NCI-H69 (cell line): Measurements from ENCODE around the gene CADPS2.
"Not testable (repeated sequence)": the region's sequence is repeated elsewhere in the genome, so short reads cannot be mapped to it uniquely, and the experiment has no call there.

ENCODE experiments used
- DNase-seq: peaks from one replicate; lab custom pipeline; 2025; lab: John Stamatoyannopoulos, UW

The CADPS2 gene

DNA sequence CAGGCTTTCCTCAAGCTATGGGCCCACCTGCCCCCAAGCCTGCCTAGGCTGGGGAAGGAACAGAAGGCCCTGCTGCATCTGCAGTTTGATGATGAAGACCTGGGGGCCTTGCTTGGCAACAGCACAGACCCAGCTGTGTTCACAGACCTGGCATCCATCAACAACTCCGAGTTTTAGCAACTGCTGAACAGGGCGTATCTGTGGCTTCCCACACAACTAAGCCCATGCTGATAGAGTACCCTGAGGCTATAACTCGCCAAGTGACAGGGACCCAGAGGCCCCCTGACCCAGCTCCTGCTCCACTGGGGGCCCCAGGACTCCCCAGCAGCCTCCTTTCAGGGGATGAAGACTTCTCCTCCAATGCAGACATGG lies 36.3 kb downstream of the CADPS2 start:
- DNase-seq: no peak

DNA sequence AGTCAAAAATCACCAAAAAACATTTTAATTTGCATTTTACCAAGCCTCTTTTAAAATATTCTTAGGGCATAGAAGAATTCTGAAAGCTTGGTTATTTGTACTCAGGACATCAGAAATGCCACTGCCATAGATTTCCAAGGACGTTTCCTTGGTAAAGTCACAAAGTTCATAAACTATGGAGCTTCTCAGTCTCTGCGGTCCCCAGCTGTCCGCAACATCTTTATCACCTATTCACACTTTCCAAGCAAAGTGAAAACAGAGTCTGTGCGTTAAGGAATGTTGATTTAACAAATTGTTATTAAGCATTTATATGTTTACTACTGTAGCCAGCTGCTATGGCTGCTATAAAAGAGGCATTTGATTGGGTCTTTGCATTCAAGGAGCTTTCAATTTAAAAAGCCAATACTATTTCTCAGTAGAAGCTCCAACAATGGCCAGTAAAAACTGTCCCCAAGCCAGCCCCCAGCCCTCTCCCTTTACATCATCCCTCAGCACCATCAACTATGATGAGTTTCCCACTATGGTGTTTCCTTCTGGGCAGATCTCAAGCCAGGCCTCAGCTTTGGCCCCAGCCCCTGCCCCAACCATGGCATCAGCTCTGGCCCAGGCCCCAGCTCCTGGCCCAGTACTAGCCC lies 36.8 kb downstream of the CADPS2 start:
- no peak for DNase-seq

DNA sequence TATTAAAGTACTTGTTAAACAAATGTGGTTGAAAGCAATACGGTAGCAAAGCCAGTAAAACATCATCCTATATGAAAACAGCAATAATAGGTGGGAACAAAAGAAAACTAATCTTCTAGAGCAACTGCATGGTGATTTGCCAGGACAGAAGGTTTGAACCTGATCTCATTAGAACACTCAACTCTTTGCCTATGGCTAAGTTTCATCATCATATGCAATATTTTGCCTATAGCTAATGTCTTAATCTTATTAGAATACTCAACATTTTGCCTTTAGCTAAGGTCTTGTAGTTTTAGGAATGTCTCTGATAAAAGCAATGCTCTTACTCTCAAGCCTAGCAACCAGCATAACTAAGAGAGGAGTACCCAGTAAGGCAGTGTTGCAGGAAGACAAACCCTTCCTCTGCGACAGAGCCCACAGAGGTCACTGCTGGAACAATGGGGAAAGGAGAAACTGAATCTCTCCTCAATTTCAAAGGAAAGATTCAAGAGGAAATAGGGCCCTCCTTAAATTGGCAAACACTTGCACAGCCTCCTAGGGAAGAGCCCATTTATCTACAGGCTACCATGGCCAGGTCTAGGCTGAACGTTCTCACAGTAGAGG lies 38.3 kb downstream of the CADPS2 start:
- DNase-seq: peak; percentile 15

DNA sequence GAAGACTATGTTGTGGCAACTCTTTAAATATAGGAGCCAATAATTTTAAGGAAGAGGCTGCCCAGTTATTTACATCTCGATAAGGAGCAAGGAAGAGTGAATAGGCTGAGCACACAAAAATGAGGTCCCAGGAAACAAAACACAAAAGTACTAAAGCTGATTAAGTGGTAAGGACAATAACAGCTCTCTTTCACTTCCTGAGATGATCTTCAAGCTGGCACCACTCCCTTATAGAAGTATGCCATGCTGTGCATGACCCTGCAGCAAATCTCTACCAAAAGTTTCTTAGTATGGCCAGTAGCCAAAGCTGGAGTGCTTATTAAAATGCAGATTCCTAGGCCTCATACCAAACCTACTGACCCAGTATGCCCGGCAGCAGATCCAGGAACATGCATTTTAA lies 39.7 kb downstream of the CADPS2 start:
- DNase-seq: peak; percentile 18

DNA sequence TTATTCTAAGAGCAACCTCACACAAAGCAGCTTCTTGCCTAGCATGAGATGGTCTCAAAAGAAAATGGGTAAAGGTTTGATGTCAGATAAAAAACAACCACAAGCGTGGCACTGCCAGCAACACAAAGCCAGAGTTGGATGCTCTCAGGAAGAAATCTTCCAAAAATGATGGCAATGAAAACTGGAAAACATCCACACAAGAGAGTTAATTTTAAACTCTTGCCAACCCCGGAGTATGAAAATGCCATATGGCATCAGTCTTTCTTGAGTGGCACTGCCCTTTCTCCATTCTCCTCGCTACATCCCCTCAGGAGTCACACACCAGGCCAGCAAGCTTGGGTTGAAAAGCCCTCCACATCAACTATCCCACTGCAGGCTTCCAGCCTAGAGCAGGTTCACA lies 41.0 kb downstream of the CADPS2 start:
- DNase-seq: no peak

DNA sequence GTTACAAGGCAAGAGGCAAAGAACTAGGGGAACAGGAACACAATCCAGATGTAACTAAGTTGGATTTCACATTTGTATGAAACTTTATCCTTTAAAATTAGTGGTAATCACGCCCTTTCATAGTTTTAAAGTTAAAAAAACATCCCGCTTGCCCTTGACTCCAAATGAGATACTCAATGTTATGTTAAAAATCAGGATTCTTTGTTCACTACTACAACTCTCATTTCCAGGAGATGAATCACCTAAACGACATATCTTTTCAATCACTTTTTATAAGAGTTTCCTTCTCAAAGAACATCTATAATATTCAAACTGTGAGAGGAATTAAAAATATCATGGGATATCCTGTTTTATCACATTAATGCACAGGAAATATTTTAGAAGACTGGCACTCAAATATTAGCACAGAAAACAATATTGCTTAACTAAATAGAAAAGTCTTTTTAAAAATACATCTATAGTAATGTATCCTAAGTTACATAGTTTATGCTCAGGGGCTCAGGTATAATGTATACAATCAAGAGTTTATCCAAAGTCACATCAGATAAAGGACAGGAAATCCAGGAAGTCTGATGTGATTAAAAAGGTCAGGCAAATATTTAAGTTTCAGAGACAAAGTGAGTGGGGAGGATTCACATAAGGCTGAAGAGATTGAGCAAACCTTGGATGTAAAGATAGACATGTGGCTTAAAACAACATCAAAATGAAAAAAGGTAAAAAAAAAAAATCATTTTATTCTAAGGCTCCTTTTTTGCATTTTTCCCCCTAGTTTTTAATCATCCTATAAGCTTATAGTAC lies 41.9 kb downstream of the CADPS2 start:
- DNase-seq: peak; percentile 11

DNA sequence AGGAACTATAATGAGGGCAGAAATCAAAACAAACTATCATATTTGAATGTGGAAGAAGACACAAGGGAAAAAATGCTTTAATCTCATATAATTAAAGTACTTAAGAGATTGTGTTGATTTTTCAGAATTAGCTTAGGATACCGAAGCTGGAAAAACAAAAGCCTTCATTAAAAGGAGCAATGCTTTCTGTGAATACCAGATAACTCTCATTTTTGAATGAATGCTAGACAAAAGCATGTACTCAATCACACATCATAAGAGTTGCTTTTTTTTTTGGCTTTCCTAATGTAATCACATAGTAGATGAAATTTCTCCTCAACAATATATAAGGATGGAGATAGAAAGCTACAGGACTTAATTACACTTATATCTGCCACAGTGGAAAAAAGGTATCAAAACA lies 43.3 kb downstream of the CADPS2 start:
- no peak for DNase-seq

DNA sequence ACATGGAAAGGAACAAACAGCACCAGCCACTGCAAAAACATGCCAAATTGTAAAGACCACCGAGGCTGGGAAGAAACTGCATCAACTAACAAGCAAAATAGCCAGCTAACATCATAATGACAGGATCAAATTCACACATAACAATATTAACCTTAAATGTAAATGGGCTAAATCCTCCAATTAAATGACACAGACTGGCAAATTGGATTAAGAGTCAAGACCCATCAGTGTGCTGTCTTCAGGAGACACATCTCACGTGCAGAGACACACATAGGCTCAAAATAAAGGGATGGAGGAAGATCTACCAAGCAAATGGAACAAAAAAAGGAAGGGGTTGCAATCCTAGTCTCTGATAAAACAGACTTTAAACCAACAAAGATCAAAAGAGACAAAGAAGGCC lies 50.0 kb downstream of the CADPS2 start:
- not testable (repeated sequence) for DNase-seq

DNA sequence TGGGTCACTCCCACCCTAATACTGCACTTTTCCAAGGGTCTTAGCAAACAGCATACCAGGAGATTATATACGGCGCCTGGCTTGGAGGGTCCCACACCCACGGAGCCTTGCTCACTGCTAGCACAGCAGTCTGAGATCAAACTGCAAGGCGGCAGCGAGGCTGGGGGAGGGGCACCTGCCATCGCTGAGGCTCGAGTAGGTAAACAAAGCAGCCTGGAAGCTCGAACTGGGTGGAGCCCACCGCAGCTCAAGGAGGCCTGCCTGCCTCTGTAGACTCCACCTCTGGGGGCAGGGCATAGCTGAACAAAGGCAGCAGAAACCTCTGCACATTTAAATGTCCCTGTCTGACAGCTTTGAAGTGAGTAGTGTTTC lies 51.7 kb downstream of the CADPS2 start:
- peak; percentile 55 for DNase-seq

DNA sequence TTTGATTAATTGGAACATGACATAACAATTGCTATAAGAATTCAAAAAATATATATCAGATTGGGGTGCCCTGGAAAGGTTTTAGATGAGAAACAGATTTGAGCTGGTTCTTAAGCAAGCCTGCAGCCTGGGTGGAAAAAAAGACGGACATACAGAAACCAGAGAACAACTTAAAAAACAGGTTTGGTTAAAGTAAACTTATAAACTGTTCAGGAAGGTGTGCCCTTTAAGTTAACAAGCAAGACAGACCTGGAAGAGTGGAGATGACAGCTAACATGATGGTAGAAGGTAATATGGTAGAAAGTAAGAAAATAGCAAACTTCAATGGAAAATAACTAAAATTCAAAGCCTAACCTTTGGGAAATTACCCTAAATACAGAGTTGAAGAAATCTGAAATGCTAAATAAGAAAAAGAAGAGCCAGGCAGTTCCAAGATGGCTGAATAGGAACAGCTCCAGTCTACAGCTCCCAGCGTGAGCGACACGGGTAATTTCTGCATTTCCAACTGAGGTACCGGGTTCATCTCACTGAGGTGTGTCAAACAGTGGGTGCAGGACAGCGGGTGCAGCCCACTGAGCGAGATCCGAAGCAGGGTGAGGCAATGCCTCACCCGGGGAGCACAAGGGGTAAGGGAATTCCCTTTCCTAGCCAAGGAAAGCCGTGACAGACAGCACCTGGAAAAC lies 52.2 kb downstream of the CADPS2 start:
- DNase-seq: peak; percentile 35

DNA sequence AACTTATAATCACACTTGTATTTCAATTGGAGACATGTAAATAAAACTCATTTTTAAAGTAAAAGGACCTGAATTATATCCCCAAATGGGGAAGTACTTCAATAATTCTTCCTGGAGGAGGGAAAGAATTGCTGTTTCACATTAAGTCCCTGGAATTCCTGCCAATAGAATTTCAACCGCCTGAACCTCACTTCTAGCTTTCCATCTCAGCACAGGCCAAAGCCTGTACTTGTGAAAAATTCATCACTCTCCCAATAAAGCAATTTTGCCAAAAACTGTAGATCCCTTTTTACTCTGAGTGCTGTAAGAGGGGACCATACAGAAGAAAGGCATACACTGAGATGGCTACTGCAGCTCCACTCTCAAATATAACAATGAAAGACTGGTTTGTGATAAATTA lies 54.8 kb downstream of the CADPS2 start:
- DNase-seq: no peak

DNA sequence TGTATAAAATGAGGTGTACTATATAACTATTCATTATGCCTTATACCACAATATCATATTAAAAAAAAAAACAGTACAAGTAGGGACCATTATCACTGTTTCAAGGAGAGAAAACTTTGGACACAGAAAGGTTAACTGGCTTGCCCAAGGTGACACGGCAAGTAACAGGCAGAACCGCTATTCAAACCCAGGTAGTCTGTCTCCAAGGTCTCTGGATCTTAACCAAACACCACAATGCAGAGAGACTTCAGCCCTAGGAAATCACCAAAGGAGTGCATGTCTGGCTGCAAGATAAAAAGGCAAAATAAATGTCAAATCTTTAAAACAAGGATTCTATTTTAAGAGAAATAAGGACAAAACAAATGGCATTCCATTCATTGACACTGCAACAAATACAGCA lies 56.3 kb downstream of the CADPS2 start:
- no peak for DNase-seq

DNA sequence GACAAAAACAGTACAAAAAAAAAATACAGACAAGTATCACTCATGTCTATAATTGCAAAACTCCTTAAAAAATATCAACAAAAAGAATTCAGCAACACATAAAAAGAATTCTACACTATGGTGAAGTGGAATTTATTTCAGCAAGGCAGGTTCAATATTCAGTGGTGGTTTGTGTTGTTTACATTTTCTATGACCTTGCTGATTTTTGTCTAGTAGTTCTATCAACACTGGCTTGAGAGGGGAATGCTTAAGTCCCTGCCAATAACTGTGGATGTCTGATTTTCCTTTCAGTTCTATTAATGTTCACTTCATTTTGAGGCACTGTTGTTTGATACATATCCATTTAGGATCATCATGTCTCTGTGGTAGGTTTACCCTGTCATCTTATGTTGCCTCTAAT lies 58.5 kb downstream of the CADPS2 start:
- DNase-seq: no peak

DNA sequence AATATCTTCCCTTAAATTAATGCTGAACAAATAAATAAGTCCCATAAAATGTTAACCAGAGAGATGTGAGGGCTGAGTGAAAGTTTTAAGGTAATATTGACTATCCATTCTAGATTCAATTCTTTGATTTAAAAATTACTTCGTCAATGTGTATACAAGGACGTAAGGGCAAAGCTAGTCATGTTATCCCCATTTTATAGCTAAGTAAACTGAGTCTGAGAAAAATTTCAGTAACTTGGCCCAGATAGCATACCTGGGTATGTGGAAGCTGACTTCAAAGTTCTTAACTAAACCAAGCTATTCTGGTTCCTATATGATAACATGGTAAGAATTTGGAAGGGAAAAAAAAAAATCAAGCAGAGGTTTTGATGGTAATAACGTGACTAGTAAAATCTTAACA lies 72.4 kb downstream of the CADPS2 start:
- DNase-seq: no peak

DNA sequence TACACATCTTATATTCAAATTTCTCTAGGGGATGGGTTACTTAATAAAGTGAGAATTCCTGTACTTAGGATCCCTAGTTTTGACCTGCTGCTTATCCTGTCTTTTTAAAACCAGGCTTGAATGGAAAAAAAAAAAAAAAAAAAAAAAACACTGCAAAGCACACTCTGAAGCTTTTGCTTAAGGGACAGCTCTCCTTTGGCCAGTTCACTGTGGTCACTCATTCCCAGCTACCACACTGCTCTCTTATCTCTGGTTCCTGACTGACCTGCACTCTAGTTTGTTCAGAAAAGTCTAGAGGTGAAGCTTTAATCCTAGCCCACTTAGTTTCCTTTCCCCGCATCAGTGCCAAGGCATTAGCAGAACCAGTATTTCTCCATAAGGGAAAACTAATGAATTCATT lies 82.4 kb downstream of the CADPS2 start:
- no peak for DNase-seq

DNA sequence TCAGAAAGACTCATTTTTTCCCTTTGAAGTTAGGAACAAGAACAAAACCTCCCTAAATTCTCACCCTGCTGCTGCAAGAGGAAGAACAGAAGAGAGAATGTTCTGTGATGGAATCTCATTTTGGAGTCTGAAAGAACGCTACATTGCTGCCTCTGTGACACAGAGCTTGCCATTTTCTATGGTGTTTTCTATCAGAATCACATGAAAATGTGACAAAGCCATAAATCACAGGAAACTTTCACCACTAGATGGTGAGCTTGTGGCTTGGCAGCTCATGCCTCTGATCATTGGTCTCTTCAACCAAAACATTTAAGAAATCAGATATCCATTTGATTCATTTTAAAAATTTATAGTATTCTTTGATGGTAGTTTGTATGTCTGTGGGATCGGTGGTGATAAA lies 82.9 kb downstream of the CADPS2 start:
- DNase-seq: peak; percentile 70

DNA sequence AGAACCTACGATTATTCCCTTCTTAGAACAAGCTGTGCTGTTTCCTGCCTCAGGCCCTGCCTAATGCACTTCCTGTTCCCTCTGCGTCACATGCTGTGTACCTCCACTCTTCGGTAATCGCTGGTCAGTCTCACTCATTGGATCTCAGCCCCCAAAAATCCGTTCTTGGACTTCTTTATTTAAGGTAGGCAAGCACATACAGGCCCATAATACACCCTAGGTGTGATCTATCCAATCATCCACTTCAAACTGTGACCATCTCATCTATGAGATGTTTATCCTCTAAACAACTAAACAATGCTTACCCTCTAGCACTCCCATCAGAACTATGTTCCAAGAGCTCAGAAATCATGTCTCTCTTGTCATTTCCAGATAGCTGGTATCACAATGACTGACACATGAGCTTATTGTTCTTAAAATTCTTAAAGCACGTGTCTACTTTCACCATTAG lies 83.9 kb downstream of the CADPS2 start:
- DNase-seq: peak; percentile 89

DNA sequence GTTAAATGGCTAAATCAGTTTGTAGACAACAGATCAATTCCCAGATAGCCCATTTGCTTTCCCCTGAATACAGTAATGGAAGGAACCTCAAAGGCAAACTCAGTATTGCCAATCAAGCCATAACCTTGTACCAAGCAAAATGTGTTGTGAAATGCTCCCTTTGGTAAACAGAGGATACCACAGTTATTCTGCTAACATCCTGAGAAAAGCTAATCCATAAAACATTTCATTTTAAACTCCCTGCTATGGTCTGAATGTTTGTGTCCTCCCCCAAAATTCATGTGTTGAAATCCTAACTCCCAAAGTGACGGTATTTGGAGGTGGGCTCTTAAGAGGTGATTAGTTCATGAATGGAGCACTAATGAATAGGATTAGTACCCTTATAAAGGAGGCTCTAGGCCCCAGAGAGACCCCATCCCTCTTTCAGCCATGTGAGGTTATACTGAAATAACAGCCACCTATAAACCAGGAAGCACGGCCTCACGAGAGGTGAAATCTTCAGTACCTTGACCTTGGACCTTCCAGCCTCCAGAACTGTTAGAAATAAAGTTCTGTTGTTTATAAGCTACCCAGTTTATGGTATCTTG lies 94.2 kb downstream of the CADPS2 start:
- DNase-seq: no peak

DNA sequence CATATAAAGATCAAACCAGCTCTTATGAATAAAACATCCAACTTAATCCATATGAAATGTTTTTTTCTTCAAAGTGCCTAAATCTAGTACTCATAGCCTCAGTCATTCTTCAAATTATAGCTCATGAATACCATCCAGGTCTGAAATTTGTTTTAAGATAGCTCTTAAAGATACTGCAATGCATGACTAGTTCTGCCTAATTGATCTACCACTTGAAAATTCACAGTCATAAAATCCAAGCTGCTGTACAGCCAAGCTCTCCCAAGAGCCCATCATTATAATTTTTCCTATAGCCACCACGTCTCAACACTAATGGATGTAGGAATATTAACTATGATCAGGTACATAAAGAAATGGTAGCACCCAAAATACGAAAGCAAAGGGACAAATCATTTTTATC lies 95.7 kb downstream of the CADPS2 start:
- DNase-seq: peak; percentile 90

DNA sequence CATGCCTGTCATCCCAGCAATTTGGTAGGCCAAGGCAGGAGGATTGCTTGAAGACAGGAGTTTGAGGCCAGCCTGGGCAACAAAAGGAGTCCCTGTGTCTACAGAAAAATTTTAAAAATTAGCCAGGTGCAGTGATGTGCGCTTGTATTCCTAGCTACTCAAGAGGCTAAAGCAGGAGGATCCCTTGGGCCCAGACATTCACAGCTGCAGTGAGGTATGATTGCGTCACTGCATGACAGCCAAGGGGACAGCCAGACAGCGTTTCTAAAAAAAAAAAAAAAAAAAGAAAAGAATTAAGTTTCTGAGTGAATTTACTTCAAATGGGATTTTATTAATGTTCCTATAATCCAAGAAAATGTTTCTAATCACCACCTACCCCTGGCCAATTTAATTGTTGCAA lies 96.1 kb downstream of the CADPS2 start:
- peak; percentile 92 for DNase-seq

DNA sequence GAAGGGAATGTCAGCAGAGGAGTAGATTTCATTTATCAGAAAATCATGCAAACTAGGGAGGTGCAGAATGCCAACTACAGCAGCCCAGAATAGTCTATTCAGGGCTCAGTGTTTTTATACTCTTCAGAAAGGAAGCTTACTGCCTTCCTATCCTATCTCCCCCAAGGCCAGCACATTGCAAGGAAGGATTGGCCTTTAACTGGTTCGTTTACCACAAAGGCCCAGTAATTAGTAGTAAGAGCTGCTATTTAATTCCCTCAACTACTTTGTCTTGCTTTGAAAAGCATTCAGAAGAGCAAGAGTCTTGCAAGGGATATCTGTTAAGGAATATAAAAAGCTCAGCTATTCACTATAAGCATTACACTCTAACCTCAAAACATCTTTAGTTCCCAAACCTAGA lies 97.1 kb downstream of the CADPS2 start:
- peak; percentile 56 for DNase-seq

DNA sequence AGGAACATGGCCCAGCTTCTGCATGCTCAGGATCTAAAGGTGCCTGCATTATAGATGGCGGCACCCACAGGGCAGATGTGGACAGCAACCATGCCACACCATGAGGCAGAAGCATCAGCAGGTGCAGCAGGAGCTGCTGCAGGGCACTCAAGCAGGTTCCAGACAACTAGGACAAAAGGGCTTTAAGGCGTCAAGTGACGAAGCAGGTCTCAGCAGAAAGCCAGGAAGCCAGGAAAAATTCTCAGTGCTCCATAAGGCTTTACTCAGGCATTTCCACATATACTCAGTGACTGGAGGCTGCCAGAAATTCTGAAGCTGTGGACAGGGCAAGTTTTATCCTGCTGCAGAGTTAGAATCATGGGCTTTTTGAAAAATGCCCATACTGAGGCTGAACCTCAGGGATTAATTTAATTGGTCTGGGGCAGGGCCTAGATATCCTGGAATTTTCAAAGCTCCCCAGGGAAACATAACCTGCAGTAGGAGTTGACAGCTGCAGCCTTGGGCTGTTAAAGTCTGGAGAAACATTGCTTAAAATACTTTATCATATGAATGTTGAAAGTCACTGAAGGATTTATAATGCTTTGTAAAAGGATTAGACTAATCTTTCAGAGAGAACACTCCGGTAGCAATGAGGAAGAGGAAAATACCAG lies 115.4 kb downstream of the CADPS2 start:
- DNase-seq: peak; percentile 62
